ENCODE results near the gene SH3PXD2A.
A peak's percentile ranks its signal among the peaks of the same experiment; 100 is the strongest.

SH3PXD2A gene

GRCh38 chr10:103571656-103571975 lies 283.8 kb downstream of the SH3PXD2A start:
- DNase-seq, result no peak

GRCh38 chr10:103570844-103571655 lies 284.3 kb downstream of the SH3PXD2A start:
- DNase-seq, result no peak

- no peak for DNase-seq
These were observed 285.5 kb downstream of the SH3PXD2A start for GRCh38 chr10:103569896-103570295.

- no peak for DNase-seq
These were observed 286.9 kb downstream of the SH3PXD2A start for GRCh38 chr10:103568505-103568904.

- no peak for DNase-seq
These were observed 288.8 kb downstream of the SH3PXD2A start for GRCh38 chr10:103566536-103566935.

GRCh38 chr10:103564776-103565520 lies 290.4 kb downstream of the SH3PXD2A start:
- DNase-seq, result no peak

GRCh38 chr10:103564116-103564501 lies 291.3 kb downstream of the SH3PXD2A start:
- no peak for DNase-seq

- no peak for DNase-seq
These were observed 291.9 kb downstream of the SH3PXD2A start for GRCh38 chr10:103563231-103564115.

- DNase-seq, result no peak
These were observed 293.0 kb downstream of the SH3PXD2A start for GRCh38 chr10:103562383-103562782.

- DNase-seq, result no peak
These were observed 294.5 kb downstream of the SH3PXD2A start for GRCh38 chr10:103560886-103561285.

- DNase-seq, result no peak
These were observed 295.6 kb downstream of the SH3PXD2A start for GRCh38 chr10:103559776-103560175.

GRCh38 chr10:103558911-103559310 lies 296.5 kb downstream of the SH3PXD2A start:
- DNase-seq, result no peak

- DNase-seq, result no peak
These were observed 297.9 kb downstream of the SH3PXD2A start for GRCh38 chr10:103557455-103557854.

GRCh38 chr10:103556383-103557007 lies 298.9 kb downstream of the SH3PXD2A start:
- DNase-seq, result no peak

- no peak for DNase-seq
These were observed 299.7 kb downstream of the SH3PXD2A start for GRCh38 chr10:103555712-103556111.

- DNase-seq, result no peak
These were observed 300.1 kb downstream of the SH3PXD2A start for GRCh38 chr10:103555325-103555649.

- peak; percentile 75 for DNase-seq
These were observed 300.7 kb downstream of the SH3PXD2A start for GRCh38 chr10:103554488-103555324.

- no peak for DNase-seq
These were observed 301.5 kb downstream of the SH3PXD2A start for GRCh38 chr10:103553743-103554487.

GRCh38 chr10:103552856-103553742 lies 302.3 kb downstream of the SH3PXD2A start:
- no peak for DNase-seq

All from retina (tissue), 1 donor.